Stimulated activated CD8-positive, alpha-beta memory T cell treated with anti-CD3 and anti-CD28 coated beads, Interleukin-7, amount 100 ng/mL, for 24 hours (primary cell): ENCODE measurements around the gene RAD9A.
"Not testable (repeated sequence)": the region's sequence is repeated elsewhere in the genome, so short reads cannot be mapped to it uniquely, and the experiment has no call there.

Experiments
- DNase-seq: peaks from one replicate; pipeline ENCODE4 v3.0.0-alpha.2; 2020; ENCODE audit warnings: low read depth

The RAD9A gene

DNA sequence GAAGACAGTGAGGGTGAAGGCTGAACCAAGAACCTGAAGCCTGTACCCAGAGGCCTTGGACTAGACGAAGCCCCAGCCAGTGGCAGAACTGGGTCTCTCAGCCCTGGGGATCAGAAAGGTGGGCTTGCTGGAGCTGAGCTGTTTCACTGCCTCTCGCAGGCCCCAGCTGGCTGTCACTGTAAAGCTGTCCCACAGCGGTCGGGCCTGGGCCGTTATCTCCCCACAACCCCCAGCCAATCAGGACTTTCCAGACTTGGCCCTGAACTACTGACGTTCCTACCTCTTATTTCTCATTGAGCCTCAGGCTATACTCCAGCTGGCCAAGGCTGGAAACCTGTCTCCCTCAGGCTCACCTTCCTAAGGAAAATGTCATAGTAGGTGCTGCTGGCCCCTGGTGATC, 5.8 kb downstream of the RAD9A start:
- DNase-seq, result no peak

DNA sequence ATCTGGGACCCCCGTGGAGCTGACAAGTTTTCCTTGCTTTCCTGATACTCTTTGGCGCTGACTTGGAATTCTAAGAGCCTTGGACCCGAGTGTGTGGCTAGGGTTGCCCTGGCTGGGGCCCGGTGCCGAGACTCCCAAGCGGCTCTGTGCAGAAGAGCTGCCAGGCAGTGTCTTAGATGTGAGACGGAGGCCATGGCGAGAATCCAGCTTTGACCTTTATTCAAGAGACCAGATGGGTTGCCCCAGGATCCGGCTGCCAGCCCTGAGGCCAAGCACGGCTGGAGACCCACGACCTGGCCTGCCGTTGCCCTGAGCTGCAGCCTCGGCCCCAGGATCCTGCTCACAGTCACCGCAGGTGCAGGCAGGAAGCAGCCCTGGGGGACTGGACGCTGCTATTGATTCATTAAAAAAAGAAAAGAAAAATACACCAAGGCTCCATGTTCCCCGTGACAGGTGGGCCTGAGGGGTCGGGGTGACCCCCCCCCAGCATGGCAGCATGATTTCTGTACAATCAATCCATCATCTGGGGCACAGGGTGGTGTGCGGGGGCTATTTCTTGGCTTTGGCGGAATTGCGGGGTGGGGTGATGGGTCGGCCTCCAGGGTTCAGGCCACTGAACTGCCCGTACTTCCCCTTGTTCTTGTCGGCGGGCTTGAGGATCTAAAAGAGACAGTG, 6.3 kb downstream of the RAD9A start:
- DNase-seq, result no peak

- DNase-seq, result no peak
These were observed 7.1 kb downstream of the RAD9A start for GRCh38 chr11:67398661-67399563.

GRCh38 chr11:67400251-67400941, 8.6 kb downstream of the RAD9A start:
- no peak for DNase-seq

DNA sequence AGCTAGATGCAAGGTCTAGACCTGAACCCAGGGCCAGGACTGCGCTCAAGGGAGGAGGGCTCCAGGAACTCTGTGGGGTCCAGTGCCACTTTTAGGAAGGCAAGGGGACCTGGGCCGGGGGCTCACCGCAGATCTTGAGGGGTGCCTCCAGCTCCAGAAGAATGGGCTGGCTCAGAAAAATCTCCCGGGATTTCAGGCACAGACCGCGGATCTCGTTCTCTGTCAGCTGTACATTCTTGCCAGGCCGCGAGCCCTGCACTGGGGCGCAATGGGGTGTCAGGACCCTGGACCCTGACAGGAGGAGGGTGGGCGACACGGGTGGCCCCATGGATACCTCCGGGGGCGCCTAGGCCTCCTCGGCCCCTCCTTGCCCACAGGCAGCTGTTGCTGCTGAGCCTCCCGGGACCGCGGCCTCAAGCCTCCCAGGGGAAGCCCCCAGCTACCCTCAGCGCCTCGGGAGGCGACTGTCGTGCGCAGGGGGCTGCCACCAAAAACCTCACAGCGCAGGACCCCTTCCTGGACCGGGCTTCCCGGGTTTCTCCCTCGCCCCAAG, 9.2 kb downstream of the RAD9A start:
- no peak for DNase-seq

GRCh38 chr11:67401495-67402191, 9.9 kb downstream of the RAD9A start, which contains the start of gene PPP1CA:
PPP1CA (minus strand) TSS chr11:67401858; CDS start chr11:67401782, 76 bp downstream.
- peak; percentile 78 for DNase-seq

DNA sequence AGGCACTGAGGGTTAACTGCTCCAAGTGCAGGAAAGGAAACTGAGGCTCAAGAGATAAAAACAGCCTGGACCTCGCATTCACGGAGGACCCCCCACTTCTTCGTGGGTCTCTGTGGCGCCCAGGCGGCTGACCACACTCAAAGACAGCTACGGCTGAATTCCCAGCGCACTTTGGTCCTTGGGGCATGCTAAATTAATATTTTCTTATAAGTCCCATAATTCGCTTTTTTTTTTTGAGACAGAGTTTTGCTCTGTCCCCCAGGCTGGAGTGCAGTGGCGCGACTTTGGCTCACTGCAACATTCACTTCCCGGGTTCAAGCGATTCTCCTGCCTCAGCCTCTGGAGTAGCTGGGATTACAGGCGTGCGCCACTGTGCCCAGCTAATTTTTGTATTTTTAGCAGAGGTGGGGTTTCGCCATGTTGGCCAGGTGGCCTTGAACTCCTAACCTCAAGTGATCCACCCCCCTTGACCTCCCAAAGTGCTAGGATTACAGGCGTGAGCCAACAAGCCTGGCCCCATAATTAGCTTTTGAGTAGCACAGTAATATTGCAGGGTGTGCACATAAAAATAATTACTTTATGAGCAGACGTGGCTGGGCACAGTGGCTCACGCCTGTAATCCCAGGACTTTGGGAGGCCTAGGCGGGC, 10.5 kb downstream of the RAD9A start:
- DNase-seq, result not testable (repeated sequence)

DNA sequence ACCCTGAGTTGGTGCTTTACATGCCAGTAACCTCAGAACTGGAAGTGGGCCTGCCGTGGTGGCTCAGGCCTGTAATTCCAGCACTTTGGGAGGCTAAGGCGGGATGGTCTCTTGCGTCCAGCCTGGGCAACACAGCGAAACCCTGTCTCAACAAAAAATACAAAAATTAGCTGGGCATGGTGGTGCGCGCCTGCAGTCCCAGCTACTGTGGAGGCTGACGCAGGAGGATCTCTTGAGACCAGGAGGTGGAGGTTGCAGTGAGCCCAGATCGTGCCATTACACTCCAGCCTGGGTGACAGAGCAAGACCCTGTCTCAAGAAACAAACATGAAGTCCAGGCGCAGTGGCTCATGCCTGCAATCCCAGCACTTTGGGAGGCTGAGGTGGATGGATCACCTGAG, 11.3 kb downstream of the RAD9A start:
- not testable (repeated sequence) for DNase-seq

- no peak for DNase-seq
These were observed 12.9 kb downstream of the RAD9A start for GRCh38 chr11:67404515-67405195.

GRCh38 chr11:67405196-67405567, 13.4 kb downstream of the RAD9A start:
- DNase-seq, result no peak

- no peak for DNase-seq
These were observed 14.0 kb downstream of the RAD9A start for GRCh38 chr11:67405688-67406339.

GRCh38 chr11:67406420-67406968, 14.7 kb downstream of the RAD9A start:
- no peak for DNase-seq

DNA sequence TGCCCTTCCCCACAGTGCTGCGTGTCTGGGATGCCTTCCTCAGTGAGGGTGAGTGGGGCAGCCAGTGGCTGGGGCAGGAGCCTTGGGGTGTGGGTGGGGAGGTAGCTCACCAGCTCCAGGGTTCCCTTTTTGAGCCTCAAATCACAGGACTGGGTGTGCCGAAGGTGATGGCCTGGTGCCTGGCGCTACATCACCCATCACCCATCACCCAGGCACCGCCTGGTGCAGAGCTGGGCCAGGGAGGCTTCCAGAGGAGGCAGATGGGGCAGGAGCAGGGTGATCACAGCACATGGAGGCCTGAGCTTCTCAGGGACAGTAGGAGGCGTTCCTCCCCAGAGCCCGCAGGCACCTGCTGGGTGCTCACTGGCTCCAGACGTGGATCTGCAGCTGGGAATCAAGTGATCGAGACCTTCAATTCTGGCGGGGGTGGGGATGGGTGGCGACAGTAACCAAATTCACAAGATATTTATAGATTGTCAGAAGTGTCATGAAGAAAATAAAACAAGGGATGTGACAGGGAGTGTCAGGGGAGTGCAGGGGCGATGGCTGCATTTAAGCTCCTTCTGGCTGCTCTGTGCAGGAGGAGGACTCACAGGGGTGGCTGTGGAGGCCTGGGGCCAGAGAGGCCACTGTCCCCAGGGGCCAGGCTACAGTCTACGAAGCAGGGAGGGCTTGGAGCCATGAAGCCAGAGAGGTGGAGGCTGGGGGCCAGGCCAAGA, 15.3 kb downstream of the RAD9A start:
- DNase-seq, result no peak

GRCh38 chr11:67407688-67408163, 15.9 kb downstream of the RAD9A start:
- DNase-seq, result no peak

GRCh38 chr11:67408437-67409200, 16.8 kb downstream of the RAD9A start:
- no peak for DNase-seq

DNA sequence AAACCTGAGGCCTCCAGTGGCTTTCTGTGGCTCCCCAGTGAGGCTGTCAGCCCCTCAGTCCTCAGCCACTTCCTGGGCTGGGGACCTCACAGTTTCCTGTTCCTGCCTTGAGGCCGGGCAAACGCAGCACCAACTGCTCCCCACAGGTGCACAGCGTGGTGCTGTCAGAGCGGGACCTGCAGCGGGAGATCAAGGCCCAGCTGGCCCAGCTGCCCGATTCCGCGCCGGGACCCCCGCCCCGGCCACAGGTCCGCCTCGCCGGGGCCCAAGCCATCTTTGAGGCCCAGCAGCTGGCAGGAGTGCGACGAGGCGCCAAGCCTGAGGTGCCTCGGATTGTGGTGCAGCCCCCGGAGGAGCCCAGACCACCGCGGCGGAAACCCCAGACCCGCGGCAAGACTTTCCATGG, 17.5 kb downstream of the RAD9A start:
- DNase-seq, result no peak

DNA sequence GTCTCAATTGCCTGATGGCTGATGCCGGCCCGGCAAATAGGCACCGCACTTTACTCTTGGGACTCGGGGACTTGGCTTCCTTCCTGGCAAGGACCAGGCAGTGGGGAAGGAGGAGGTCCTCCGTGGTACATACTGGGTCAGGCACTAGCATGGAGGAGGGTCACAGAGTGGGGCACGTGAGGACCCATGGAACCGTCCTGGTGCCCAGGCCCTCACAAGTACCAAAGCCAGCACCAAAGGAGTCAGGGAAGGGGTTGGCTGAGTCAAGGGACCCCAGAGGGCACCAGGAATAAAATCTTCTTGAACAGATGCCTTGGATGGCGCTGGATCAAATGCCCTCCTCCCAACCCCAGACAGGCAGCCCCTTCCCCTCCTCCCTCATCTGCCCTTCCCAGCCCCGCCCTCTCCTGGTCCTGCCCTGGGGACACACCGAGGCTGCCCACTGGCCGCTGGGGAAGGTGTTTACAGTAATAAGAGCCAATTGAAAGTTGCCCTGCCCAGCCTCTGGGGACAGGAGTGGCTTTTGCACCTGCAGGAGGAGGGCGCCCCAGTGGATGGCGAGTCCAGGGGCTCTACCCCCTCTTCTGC, 18.1 kb downstream of the RAD9A start:
- no peak for DNase-seq

GRCh38 chr11:67410369-67410831, 18.6 kb downstream of the RAD9A start:
- DNase-seq, result no peak
